GM12801 (cell line): ENCODE results near the gene BBS1.

Experiments
- TF ChIP-seq, protein P1 (sequence below): IDR thresholded peaks from one replicate; pipeline ENCODE4 v1.5.1; 2011; ENCODE audit warnings: control low read depth; ENCODE audit not compliant: insufficient read length; ENCODE audit errors: extremely low read depth

Gene BBS1

DNA sequence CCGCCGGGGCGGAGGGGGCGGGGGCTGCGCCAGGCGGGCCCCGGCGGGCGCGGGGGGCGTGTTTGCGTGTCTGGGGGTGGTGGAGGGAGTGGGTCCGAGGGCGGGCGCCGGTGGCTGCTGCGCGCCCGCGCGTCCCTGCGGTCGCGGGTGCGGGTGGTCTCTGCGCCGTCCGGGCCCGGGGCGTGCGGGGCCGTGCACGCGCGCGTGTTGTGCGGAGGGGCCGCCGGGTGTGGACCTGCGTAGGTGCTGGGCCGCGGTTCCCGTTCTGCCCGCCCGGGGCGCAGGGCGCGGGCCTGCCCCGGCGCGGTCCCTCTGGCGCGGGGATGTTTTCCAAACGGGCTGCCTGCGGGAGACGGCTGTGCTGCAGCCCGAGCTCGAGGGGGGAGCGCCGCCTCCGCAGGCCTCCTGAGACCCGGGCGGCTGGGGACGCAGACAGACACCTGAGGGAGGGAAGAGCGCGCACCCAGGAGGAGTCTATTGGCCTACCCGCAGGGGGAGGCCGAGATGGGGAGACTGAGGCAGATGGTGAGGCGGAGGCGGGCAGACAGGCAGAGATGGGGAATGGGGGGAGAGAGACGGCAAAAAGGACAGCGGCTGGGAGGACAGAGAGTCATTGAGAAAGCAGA lies 43.3 kb upstream of the BBS1 start:
- TF ChIP-seq, protein P1, sequence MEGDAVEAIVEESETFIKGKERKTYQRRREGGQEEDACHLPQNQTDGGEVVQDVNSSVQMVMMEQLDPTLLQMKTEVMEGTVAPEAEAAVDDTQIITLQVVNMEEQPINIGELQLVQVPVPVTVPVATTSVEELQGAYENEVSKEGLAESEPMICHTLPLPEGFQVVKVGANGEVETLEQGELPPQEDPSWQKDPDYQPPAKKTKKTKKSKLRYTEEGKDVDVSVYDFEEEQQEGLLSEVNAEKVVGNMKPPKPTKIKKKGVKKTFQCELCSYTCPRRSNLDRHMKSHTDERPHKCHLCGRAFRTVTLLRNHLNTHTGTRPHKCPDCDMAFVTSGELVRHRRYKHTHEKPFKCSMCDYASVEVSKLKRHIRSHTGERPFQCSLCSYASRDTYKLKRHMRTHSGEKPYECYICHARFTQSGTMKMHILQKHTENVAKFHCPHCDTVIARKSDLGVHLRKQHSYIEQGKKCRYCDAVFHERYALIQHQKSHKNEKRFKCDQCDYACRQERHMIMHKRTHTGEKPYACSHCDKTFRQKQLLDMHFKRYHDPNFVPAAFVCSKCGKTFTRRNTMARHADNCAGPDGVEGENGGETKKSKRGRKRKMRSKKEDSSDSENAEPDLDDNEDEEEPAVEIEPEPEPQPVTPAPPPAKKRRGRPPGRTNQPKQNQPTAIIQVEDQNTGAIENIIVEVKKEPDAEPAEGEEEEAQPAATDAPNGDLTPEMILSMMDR: no peak

- TF ChIP-seq, protein P1: no peak
Observed at GRCh38 chr11:66467756-66468155, 42.7 kb upstream of the BBS1 start.

GRCh38 chr11:66468691-66469090 lies 41.7 kb upstream of the BBS1 start:
- TF ChIP-seq, protein P1: no peak

- TF ChIP-seq, protein P1: no peak
Observed at GRCh38 chr11:66469441-66469840, 41.0 kb upstream of the BBS1 start.

DNA sequence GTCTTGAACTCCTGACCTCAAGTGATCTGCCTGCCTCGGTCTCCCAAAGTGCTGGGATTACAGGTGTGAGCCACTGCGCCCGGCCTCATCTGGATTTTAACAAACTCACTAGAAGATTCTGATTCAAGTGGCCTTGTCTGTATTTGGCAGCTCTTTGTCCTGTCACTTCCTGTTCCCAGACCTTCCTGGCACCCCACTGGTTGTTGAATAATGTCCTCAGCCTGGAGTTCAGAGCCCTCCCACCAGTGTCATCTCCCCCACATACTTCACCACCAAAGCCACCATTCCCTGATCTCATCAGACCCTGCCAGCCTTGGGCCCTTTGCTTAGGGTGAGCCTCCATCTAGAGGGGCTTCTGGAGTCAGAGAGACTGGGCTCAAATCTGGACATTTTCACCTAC lies 40.4 kb upstream of the BBS1 start:
- TF ChIP-seq, protein P1: no peak

- TF ChIP-seq, protein P1: no peak
Observed at GRCh38 chr11:66471142-66471541, 39.3 kb upstream of the BBS1 start.

- TF ChIP-seq, protein P1: no peak
Observed at GRCh38 chr11:66472054-66472453, 38.4 kb upstream of the BBS1 start.
